ENCODE results near the gene SRPRA. TPM values are rescaled to one million over a fixed set of nuclear protein-coding genes. Genes with fewer than 3 reads are reported as not detected.
"Not testable (repeated sequence)": the region's sequence is repeated elsewhere in the genome, so short reads cannot be mapped to it uniquely, and the experiment has no call there.

Gene SRPRA, protein sequence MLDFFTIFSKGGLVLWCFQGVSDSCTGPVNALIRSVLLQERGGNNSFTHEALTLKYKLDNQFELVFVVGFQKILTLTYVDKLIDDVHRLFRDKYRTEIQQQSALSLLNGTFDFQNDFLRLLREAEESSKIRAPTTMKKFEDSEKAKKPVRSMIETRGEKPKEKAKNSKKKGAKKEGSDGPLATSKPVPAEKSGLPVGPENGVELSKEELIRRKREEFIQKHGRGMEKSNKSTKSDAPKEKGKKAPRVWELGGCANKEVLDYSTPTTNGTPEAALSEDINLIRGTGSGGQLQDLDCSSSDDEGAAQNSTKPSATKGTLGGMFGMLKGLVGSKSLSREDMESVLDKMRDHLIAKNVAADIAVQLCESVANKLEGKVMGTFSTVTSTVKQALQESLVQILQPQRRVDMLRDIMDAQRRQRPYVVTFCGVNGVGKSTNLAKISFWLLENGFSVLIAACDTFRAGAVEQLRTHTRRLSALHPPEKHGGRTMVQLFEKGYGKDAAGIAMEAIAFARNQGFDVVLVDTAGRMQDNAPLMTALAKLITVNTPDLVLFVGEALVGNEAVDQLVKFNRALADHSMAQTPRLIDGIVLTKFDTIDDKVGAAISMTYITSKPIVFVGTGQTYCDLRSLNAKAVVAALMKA
- total RNA-seq (2014; rRNA removed; shearing (Covaris generic)): 70.6 and 85.1 TPM in 2 replicates

GRCh38 chr11:126268708-126269579, at the start of gene SRPRA, which contains the start of gene FOXRED1:
SRPRA (minus strand) TSS chr11:126268895; CDS start chr11:126268804, 91 bp downstream.
FOXRED1 (plus strand) TSS chr11:126269154; CDS start chr11:126269207, 53 bp downstream.
- H3K4me3 ChIP-seq: peak within 1 kb of the TSS; percentile 70
- H3K4me1 ChIP-seq (replicated peaks): no peaks in the 10 kb centered on the region
- no peaks in the 10 kb centered on the region for H3K9me3 ChIP-seq (replicated peaks)
- H3K27ac ChIP-seq: peak within 1 kb of the TSS; percentile 80
- H3K36me3 ChIP-seq: peaks cover 38% of the 10 kb centered on the region
- peak; percentile 91 to 97 for DNase-seq (ENCODE audit: low read depth in 1 of 2, low spot score in 2 of 2)
- H3K27me3 ChIP-seq (replicated peaks): no peaks in the 10 kb centered on the region

GRCh38 chr11:126317756-126318573, 49.3 kb upstream of the SRPRA start:
- DNase-seq (ENCODE audit: low read depth in 1 of 2, low spot score in 2 of 2): peak; percentile 59 to 67
- no peaks in the 10 kb centered on the region for H3K9me3 ChIP-seq (replicated peaks)

DNA sequence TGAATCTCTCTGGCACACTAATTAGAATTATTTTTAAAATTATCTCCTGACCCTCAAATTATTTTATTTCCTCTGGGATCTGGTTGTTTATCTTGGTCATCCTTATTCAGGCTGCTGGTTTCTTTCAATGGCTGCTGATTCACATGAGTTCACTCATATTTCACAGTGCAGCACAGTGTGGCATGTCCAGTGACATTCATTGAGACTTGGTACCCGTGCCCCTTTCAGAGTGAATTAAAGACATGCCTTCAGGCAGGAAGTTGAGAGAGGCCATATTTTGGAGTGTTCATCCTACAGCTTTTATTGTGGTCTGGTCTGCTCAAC, 48.7 kb upstream of the SRPRA start:
- Histone ChIP-seq H3K4me1 (replicated peaks) (peaks cover 24% of the 10 kb centered on the region), H3K9me3 (replicated peaks) (no peaks in the 10 kb centered on the region), H3K4me3 (no peak overlapping the region), H3K27ac (peak overlapping the region; percentile 68; the same call in 1 of the 2 replicates), H3K27me3 (replicated peaks) (no peaks in the 10 kb centered on the region), H3K36me3 (no peaks in the 10 kb centered on the region)
- no peak for DNase-seq (ENCODE audit: low read depth in 1 of 2, low spot score in 2 of 2)

More at GRCh38 chr11:126317756-126318573, 49.3 kb upstream of the SRPRA start:
- H3K36me3 ChIP-seq: no peaks in the 10 kb centered on the region
- no peak overlapping the region for H3K4me3 ChIP-seq
- no peaks in the 10 kb centered on the region for H3K27me3 ChIP-seq (replicated peaks)
- H3K27ac ChIP-seq: peak overlapping the region; percentile 68
- peaks cover 24% of the 10 kb centered on the region for H3K4me1 ChIP-seq (replicated peaks)

GRCh38 chr11:126313826-126314225, 45.1 kb upstream of the SRPRA start:
- Histone ChIP-seq H3K4me1 (replicated peaks) (peaks cover 17% of the 10 kb centered on the region), H3K9me3 (replicated peaks) (no peaks in the 10 kb centered on the region), H3K4me3 (no peak overlapping the region), H3K27me3 (replicated peaks) (no peaks in the 10 kb centered on the region), H3K36me3 (0 out of 2 replicates have a peak, but pooled peaks cover 2% of the 10 kb centered on the region), H3K27ac (no peak overlapping the region)
- DNase-seq (ENCODE audit: low read depth in 1 of 2, low spot score in 2 of 2): no peak

- peaks cover 8% of the 10 kb centered on the region for H3K4me1 ChIP-seq (replicated peaks)
- no peaks in the 10 kb centered on the region for H3K27me3 ChIP-seq (replicated peaks)
- 0 out of 2 replicates have a peak, but pooled peaks cover 2% of the 10 kb centered on the region for H3K36me3 ChIP-seq
- no peak overlapping the region for H3K4me3 ChIP-seq
- no peak overlapping the region for H3K27ac ChIP-seq
- H3K9me3 ChIP-seq (replicated peaks): no peaks in the 10 kb centered on the region
- DNase-seq (ENCODE audit: low read depth in 1 of 2, low spot score in 2 of 2): no peak
Measured at GRCh38 chr11:126312961-126313360, 44.3 kb upstream of the SRPRA start.

- DNase-seq (ENCODE audit: low read depth in 1 of 2, low spot score in 2 of 2): no peak
- H3K36me3 ChIP-seq: 0 out of 2 replicates have a peak, but pooled peaks cover 2% of the 10 kb centered on the region
- no peaks in the 10 kb centered on the region for H3K27me3 ChIP-seq (replicated peaks)
- H3K9me3 ChIP-seq (replicated peaks): no peaks in the 10 kb centered on the region
- no peak overlapping the region for H3K4me3 ChIP-seq
- no peaks in the 10 kb centered on the region for H3K4me1 ChIP-seq (replicated peaks)
- no peak overlapping the region for H3K27ac ChIP-seq
Measured at GRCh38 chr11:126311401-126312291, 43.0 kb upstream of the SRPRA start.

- Histone ChIP-seq H3K27me3 (replicated peaks) (no peaks in the 10 kb centered on the region), H3K27ac (no peak overlapping the region)
- DNase-seq (ENCODE audit: low read depth in 1 of 2, low spot score in 2 of 2): no peak
Measured at GRCh38 chr11:126310992-126311310, 42.3 kb upstream of the SRPRA start.

DNA sequence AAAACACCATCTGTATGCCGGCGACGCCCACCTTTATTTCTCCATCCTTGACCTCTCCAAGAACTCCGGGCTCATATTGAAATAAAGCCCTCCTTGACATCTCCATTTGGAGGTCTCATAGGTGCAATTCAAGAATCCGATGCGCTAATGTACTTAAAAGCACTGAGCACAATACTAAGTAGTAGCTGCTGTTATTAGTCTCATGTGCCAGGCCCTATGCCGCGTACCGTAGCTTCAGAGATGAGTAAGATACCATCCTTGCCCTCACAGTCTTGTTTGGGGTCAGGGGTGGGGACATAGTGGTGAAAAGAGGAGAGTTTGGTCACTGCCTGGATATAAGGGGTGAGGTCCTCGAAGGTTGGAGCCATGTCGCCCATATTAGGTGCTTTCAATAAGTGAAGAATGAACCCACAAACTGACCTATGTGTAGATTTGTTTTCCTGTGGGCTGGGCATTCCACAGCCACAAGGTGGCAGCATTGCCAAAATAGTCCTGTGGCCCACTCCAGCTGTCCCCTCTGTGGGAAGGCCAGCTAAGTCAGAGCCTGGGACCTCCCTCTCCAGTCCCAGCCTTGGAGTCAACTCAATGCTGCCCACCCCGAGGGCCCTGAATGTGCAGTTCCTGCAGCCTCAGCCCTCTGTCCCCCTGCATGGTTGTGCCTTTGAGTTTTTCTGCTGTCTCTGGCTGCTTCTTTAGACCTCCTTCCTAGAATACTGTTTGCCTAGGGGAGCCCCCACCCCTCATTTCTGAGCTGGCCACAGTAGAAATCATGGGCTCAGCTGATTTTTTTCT, 41.7 kb upstream of the SRPRA start:
- Histone ChIP-seq H3K4me3 (no peak overlapping the region), H3K4me1 (replicated peaks) (no peaks in the 10 kb centered on the region), H3K36me3 (0 out of 2 replicates have a peak, but pooled peaks cover 2% of the 10 kb centered on the region), H3K27me3 (replicated peaks) (no peaks in the 10 kb centered on the region), H3K27ac (no peak overlapping the region), H3K9me3 (replicated peaks) (no peaks in the 10 kb centered on the region)
- DNase-seq (ENCODE audit: low read depth in 1 of 2, low spot score in 2 of 2): peak; percentile 32 to 64

More at GRCh38 chr11:126310992-126311310, 42.3 kb upstream of the SRPRA start:
- H3K9me3 ChIP-seq (replicated peaks): no peaks in the 10 kb centered on the region
- H3K36me3 ChIP-seq: 0 out of 2 replicates have a peak, but pooled peaks cover 2% of the 10 kb centered on the region
- no peak overlapping the region for H3K4me3 ChIP-seq
- H3K4me1 ChIP-seq (replicated peaks): no peaks in the 10 kb centered on the region

DNA sequence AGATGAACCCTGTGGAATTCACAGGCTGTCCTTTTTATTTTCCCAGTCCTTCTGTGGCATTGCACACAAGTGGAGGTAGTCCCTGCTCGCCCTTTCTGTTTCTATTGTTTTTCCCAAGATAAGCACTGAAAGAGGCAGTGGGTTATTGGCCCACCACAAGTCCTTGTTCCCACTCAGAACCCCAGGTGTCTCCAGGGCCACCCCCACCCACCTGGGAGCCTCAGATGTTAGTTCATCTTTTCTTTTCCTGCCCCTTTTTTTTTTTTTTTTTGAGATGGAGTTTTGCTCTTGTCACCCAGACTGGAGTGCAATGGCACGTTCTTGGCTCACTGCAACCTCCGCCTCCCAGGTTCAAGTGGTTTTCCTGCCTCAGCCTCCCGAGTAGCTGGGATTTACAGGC, 40.1 kb upstream of the SRPRA start:
- H3K4me1 ChIP-seq (replicated peaks); H3K4me3 ChIP-seq; H3K27me3 ChIP-seq (replicated peaks); H3K9me3 ChIP-seq (replicated peaks); H3K36me3 ChIP-seq; DNase-seq (ENCODE audit: low read depth in 1 of 2, low spot score in 2 of 2); H3K27ac ChIP-seq: not testable (repeated sequence)

DNA sequence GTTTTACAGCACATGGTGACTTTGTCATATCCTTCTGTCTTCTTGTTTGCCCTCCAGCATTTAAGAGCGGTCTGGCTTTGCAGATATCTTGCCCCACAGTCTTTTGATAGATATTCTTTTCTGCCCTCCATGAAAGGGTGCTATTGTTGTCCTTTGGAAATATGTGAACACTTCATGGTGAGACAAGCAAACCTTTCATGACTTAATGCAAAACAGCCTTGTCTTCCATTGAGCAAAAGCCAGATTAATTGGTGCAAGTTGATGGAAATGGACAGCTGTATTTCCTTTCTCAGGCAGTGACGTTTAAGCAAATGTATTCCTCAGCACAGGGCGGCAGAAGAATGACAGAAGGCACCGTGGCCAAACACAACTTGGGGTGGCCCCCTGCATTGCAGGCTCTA, 39.6 kb upstream of the SRPRA start:
- H3K4me1 ChIP-seq (replicated peaks): 0 out of 2 replicates have a peak, but pooled peaks cover 5% of the 10 kb centered on the region
- H3K36me3 ChIP-seq: peaks cover 2% of the 10 kb centered on the region; the same call in 1 of the 2 replicates
- H3K4me3 ChIP-seq: no peak overlapping the region
- H3K27me3 ChIP-seq (replicated peaks): no peaks in the 10 kb centered on the region
- no peaks in the 10 kb centered on the region for H3K9me3 ChIP-seq (replicated peaks)
- DNase-seq (ENCODE audit: low read depth in 1 of 2, low spot score in 2 of 2): no peak
- H3K27ac ChIP-seq: no peak overlapping the region

DNA sequence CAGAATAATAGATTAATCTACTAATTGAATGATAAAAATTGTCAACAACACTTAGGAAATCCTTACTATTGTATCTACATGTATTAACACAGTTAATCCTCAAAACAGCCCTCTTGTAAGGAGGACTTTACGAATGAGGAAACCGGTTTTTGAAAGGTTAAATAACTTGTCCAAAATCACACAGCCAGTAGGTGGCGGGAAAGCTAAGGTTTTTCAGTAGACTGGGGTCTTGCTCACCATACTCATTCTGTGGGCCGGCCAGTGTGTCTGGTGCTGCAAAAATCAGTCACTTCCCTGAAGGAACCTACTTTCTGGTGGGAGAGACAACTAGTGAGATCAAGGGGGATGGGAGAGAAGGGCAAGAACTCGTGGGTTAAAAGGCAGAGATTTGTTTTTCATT, 39.0 kb upstream of the SRPRA start:
- DNase-seq (ENCODE audit: low read depth in 1 of 2, low spot score in 2 of 2): no peak
- no peak overlapping the region for H3K4me3 ChIP-seq
- no peaks in the 10 kb centered on the region for H3K9me3 ChIP-seq (replicated peaks)
- peaks cover 2% of the 10 kb centered on the region; the same call in 1 of the 2 replicates for H3K36me3 ChIP-seq
- no peak overlapping the region for H3K27ac ChIP-seq
- 0 out of 2 replicates have a peak, but pooled peaks cover 5% of the 10 kb centered on the region for H3K4me1 ChIP-seq (replicated peaks)
- H3K27me3 ChIP-seq (replicated peaks): no peaks in the 10 kb centered on the region
